UCSD-AML1 (cell line): ENCODE data around the gene ELN.
"Not testable (repeated sequence)": the region's sequence is repeated elsewhere in the genome, so short reads cannot be mapped to it uniquely, and the experiment has no call there.

ENCODE experiments used
- DNase-seq: peaks from one replicate; lab custom pipeline; 2025; ENCODE audit not compliant: unreplicated experiment; lab: John Stamatoyannopoulos, UW

ELN gene

GRCh38 chr7:74027683-74028320 is at the start of gene ELN:
Gene ELN (plus strand): TSS chr7:74028173. CDS start chr7:74028188, 15 bp downstream.
- no peak for DNase-seq

- DNase-seq: peak; percentile 65
Measured at GRCh38 chr7:73978661-73979563, 49.1 kb upstream of the ELN start.

- DNase-seq: not testable (repeated sequence)
Measured at GRCh38 chr7:73979656-73980055, 48.3 kb upstream of the ELN start.

GRCh38 chr7:73980206-73980605 is 47.8 kb upstream of the ELN start:
- no peak for DNase-seq

GRCh38 chr7:73981933-73982332 is 46.0 kb upstream of the ELN start:
- DNase-seq: no peak

GRCh38 chr7:73983437-73984164 is 44.4 kb upstream of the ELN start:
- no peak for DNase-seq

GRCh38 chr7:73984481-73985205 is 43.3 kb upstream of the ELN start:
- no peak for DNase-seq

- DNase-seq: no peak
Measured at GRCh38 chr7:73985737-73986141, 42.2 kb upstream of the ELN start.

- DNase-seq: no peak
Measured at GRCh38 chr7:73986158-73986631, 41.8 kb upstream of the ELN start.

- no peak for DNase-seq
Measured at GRCh38 chr7:73987298-73987697, 40.7 kb upstream of the ELN start.

- no peak for DNase-seq
Measured at GRCh38 chr7:73988197-73988596, 39.8 kb upstream of the ELN start.

- no peak for DNase-seq
Measured at GRCh38 chr7:73991522-73992100, 36.4 kb upstream of the ELN start.

GRCh38 chr7:73992101-73992562 is 35.8 kb upstream of the ELN start:
- DNase-seq: no peak

- DNase-seq: no peak
Measured at GRCh38 chr7:73994023-73994422, 34.0 kb upstream of the ELN start.

GRCh38 chr7:73994761-73995160 is 33.2 kb upstream of the ELN start:
- no peak for DNase-seq

GRCh38 chr7:73995330-73995729 is 32.6 kb upstream of the ELN start:
- DNase-seq: no peak

- DNase-seq: no peak
Measured at GRCh38 chr7:73995821-73996511, 32.0 kb upstream of the ELN start.

- no peak for DNase-seq
Measured at GRCh38 chr7:73997056-73997455, 30.9 kb upstream of the ELN start.

GRCh38 chr7:73999664-74000435 is 28.1 kb upstream of the ELN start:
- DNase-seq: no peak
